ENCODE data around the gene BAIAP2.

BAIAP2 gene

GRCh38 chr17:81034779-81035520, at the start of gene BAIAP2:
Gene BAIAP2 (plus strand): TSS chr17:81035151. CDS start chr17:81035255, 104 bp downstream.
- peak; percentile 88 for DNase-seq

GRCh38 chr17:80986046-80986445, 48.9 kb upstream of the BAIAP2 start:
- DNase-seq, result no peak

GRCh38 chr17:80986816-80987475, 48.0 kb upstream of the BAIAP2 start:
- no peak for DNase-seq

GRCh38 chr17:80987941-80988461, 47.0 kb upstream of the BAIAP2 start:
- no peak for DNase-seq

GRCh38 chr17:80989586-80989913, 45.4 kb upstream of the BAIAP2 start:
- DNase-seq, result no peak

- no peak for DNase-seq
These were observed 43.9 kb upstream of the BAIAP2 start for GRCh38 chr17:80990921-80991644.

- no peak for DNase-seq
These were observed 43.3 kb upstream of the BAIAP2 start, which contains the start of gene CHMP6 for GRCh38 chr17:80991645-80992076. Gene CHMP6 (plus strand): TSS chr17:80991841. CDS start chr17:80991919, 78 bp downstream.

GRCh38 chr17:80992077-80992947, 42.6 kb upstream of the BAIAP2 start:
- no peak for DNase-seq

- no peak for DNase-seq
These were observed 41.9 kb upstream of the BAIAP2 start for GRCh38 chr17:80992948-80993624.

GRCh38 chr17:80995131-80995530, 39.8 kb upstream of the BAIAP2 start:
- DNase-seq, result no peak

- DNase-seq, result no peak
These were observed 38.3 kb upstream of the BAIAP2 start for GRCh38 chr17:80996422-80997305.

- DNase-seq, result no peak
These were observed 37.4 kb upstream of the BAIAP2 start for GRCh38 chr17:80997424-80998117.

- no peak for DNase-seq
These were observed 36.7 kb upstream of the BAIAP2 start for GRCh38 chr17:80998118-80998747.

GRCh38 chr17:80998748-80999535, 36.0 kb upstream of the BAIAP2 start:
- DNase-seq, result no peak

GRCh38 chr17:80999536-81000333, 35.2 kb upstream of the BAIAP2 start:
- no peak for DNase-seq

GRCh38 chr17:81000334-81000630, 34.7 kb upstream of the BAIAP2 start:
- DNase-seq, result no peak

GRCh38 chr17:81000631-81001357, 34.2 kb upstream of the BAIAP2 start:
- no peak for DNase-seq

- no peak for DNase-seq
These were observed 33.0 kb upstream of the BAIAP2 start for GRCh38 chr17:81002013-81002384.

Measured in NCI-H524 treated with DMSO at 0.1 percent for 48 hours (cell line).